ENCODE data around the gene BTBD6.

Gene BTBD6

GRCh38 chr14:105241641-105242040 lies 6.7 kb upstream of the BTBD6 start:
- no peak for DNase-seq

- no peak for DNase-seq
Observed at GRCh38 chr14:105244334-105244733, 4.0 kb upstream of the BTBD6 start.

GRCh38 chr14:105247026-105247425 lies 1.3 kb upstream of the BTBD6 start:
- DNase-seq, result no peak

GRCh38 chr14:105247715-105248367 lies 492 bp upstream of the BTBD6 start:
- DNase-seq, result no peak

- no peak for DNase-seq
Observed at GRCh38 chr14:105249182-105250007, 1.1 kb downstream of the BTBD6 start.

GRCh38 chr14:105250008-105250366 lies 1.7 kb downstream of the BTBD6 start:
- no peak for DNase-seq

GRCh38 chr14:105250986-105251385 lies 2.7 kb downstream of the BTBD6 start:
- no peak for DNase-seq

GRCh38 chr14:105251920-105252319 lies 3.6 kb downstream of the BTBD6 start:
- no peak for DNase-seq

GRCh38 chr14:105252552-105253328 lies 4.4 kb downstream of the BTBD6 start:
- DNase-seq, result no peak

GRCh38 chr14:105253329-105253682 lies 5.0 kb downstream of the BTBD6 start:
- DNase-seq, result no peak

- DNase-seq, result no peak
Observed at GRCh38 chr14:105255021-105255507, 6.7 kb downstream of the BTBD6 start.

- no peak for DNase-seq
Observed at GRCh38 chr14:105256292-105256960, 8.1 kb downstream of the BTBD6 start.

- no peak for DNase-seq
Observed at GRCh38 chr14:105257464-105257863, 9.1 kb downstream of the BTBD6 start.

- DNase-seq, result no peak
Observed at GRCh38 chr14:105258846-105259245, 10.5 kb downstream of the BTBD6 start.

- no peak for DNase-seq
Observed at GRCh38 chr14:105260959-105261358, 12.6 kb downstream of the BTBD6 start.

GRCh38 chr14:105261781-105262180 lies 13.4 kb downstream of the BTBD6 start:
- no peak for DNase-seq

GRCh38 chr14:105267820-105268548 lies 19.7 kb downstream of the BTBD6 start:
- DNase-seq, result no peak

- DNase-seq, result no peak
Observed at GRCh38 chr14:105268736-105269354, 20.5 kb downstream of the BTBD6 start.

- DNase-seq, result no peak
Observed at GRCh38 chr14:105269405-105269804, 21.1 kb downstream of the BTBD6 start.

GRCh38 chr14:105271224-105271890 lies 23.0 kb downstream of the BTBD6 start:
- DNase-seq, result no peak

- DNase-seq, result no peak
Observed at GRCh38 chr14:105272623-105273022, 24.3 kb downstream of the BTBD6 start.

Data from NCI-H187 treated with DMSO at 0.1 percent for 48 hours (cell line).